ENCODE data around the gene ZNF326. TPM values are rescaled to one million over a fixed set of nuclear protein-coding genes. Genes with fewer than 3 reads are reported as not detected.
A peak's percentile ranks its signal among the peaks of the same experiment; 100 is the strongest.
"Not testable (repeated sequence)": the region's sequence is repeated elsewhere in the genome, so short reads cannot be mapped to it uniquely, and the experiment has no call there.

Gene ZNF326
- total and polyA plus RNA-seq, 2 of the 8 experiments (the other 6 are each of a cell fraction or from before 2014, with no cell fraction given): 12.2 to 30.6 TPM

DNA sequence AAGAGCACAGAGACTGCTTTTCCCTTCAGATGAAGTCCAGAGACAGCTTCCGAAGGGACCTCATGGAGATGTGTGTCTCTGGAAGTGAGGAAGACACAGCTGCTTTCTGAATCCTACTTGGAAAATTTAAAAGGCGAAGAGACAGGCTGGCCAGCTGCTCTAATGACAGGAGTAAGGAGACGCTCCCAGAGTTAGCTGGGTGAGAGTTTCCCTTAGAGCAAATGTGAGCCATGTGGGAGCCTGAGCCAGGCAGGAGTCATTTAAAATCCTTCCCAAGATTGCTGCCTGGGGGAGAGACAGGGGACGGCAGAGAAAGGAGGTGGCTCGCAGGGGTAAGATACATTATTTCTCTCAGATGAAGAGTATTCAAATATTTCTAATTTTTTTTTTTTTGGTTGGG, 53.1 kb downstream of the ZNF326 start (continued):
- TF ChIP-seq BCL11A (IDR thresholded peaks at IDR 0.05; ENCODE audit: low read depth in 2 of 2, low read length in 2 of 2): no peak
- TF ChIP-seq, protein P1, sequence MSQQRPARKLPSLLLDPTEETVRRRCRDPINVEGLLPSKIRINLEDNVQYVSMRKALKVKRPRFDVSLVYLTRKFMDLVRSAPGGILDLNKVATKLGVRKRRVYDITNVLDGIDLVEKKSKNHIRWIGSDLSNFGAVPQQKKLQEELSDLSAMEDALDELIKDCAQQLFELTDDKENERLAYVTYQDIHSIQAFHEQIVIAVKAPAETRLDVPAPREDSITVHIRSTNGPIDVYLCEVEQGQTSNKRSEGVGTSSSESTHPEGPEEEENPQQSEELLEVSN (IDR thresholded peaks at IDR 0.05): no peak
- TF ChIP-seq BACH1 (IDR thresholded peaks at IDR 0.05; ENCODE audit: low read length): no peak
- no peak for TF ChIP-seq EZH2 (IDR thresholded peaks at IDR 0.05; ENCODE audit: low read depth, low read length, severe bottlenecking)
- no peak for TF ChIP-seq TEAD4 (IDR thresholded peaks at IDR 0.05; ENCODE audit: low read depth, low read length)
- TF ChIP-seq CBX8 (IDR thresholded peaks at IDR 0.05; ENCODE audit: borderline replicate concordance, low read depth, low read length): no peak
- TF ChIP-seq KDM5A (IDR thresholded peaks at IDR 0.05; ENCODE audit: low read length): no peak

DNA sequence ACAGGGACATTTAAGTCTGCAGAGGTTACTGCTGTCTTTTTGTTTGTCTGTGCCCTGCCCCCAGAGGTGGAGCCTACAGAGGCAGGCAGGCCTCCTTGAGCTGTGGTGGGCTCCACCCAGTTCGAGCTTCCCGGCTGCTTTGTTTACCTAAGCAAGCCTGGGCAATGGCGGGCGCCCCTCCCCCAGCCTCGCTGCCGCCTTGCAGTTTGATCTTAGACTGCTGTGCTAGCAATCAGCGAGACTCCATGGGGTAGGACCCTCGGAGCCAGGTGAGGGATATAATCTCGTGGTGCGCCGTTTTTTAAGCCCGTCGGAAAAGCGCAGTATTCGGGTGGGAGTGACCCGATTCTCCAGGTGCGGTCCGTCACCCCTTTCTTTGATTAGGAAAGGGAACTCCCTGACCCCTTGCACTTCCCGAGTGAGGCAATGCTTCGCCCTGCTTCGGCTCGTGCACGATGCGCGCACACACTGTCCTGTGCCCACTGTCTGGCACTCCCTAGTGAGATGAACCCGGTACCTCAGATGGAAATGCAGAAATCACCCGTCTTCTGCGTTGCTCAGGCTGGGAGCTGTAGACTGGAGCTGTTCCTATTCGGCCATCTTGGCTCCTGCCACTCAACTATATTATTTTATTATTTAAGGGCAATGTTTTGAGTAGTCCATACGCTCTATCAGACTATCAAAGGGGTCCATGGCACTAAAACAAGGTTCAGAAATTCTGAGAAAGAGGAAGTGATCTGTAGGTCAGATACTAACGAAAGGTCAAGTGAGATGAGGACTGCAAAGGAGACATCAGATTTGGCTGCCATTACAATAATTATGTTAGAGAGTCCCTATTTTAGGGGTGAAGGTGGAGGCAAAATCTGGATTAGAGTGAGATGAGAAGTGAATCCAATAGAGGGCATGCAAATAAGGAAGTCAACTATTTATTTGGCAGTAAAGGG, 68.1 kb downstream of the ZNF326 start:
- H3K4me3 ChIP-seq (ENCODE audit: extremely low read depth in 1 of 4, insufficient read depth in 2 of 4, low read depth in 3 of 4, low read length in 4 of 4): not testable (repeated sequence)

More for the DNA sequence above, 68.1 kb downstream of the ZNF326 start:
- H2AFZ ChIP-seq (ENCODE audit: low read length); H2BK12ac ChIP-seq (ENCODE audit: low read depth, low read length); H4K8ac ChIP-seq (ENCODE audit: extremely low read depth, insufficient read depth, low read length); H3K79me1 ChIP-seq (ENCODE audit: low read depth, low read length); H2AK5ac ChIP-seq (ENCODE audit: low read depth, low read length); H3K18ac ChIP-seq (ENCODE audit: extremely low read depth, low read length); H4K20me1 ChIP-seq (replicated peaks in 1 of 2; ENCODE audit: control insufficient read depth in 1 of 2, insufficient read depth in 2 of 2, low read length in 2 of 2); H4K91ac ChIP-seq (replicated peaks; ENCODE audit: insufficient read length, low read length); H3K4ac ChIP-seq (replicated peaks; ENCODE audit: insufficient read length, low read depth, low read length); H3K23me2 ChIP-seq (ENCODE audit: low read depth, low read length); H2BK120ac ChIP-seq (replicated peaks; ENCODE audit: low read depth, low read length); H4K5ac ChIP-seq (ENCODE audit: insufficient read length, low read depth, low read length); H3K27ac ChIP-seq (ENCODE audit: low read depth, low read length); H3K23ac ChIP-seq (ENCODE audit: insufficient read length); FAIRE-seq; H3K14ac ChIP-seq (ENCODE audit: insufficient read length); H3K9ac ChIP-seq (replicated peaks in 1 of 4; ENCODE audit: extremely low read depth in 1 of 4, low read depth in 3 of 4, low read length in 3 of 4); H3K4me1 ChIP-seq (replicated peaks in 1 of 4; ENCODE audit: control insufficient read depth in 3 of 4, insufficient read depth in 4 of 4, low read length in 3 of 4); H3K27me3 ChIP-seq (replicated peaks in 1 of 4; ENCODE audit: control insufficient read depth in 3 of 4, extremely low read depth in 1 of 4, insufficient read depth in 3 of 4, low read length in 3 of 4); H3K79me2 ChIP-seq (ENCODE audit: control insufficient read depth in 1 of 2, insufficient read depth in 2 of 2, low read length in 2 of 2); H3K36me3 ChIP-seq (ENCODE audit: control insufficient read depth in 2 of 4, insufficient read depth in 4 of 4, low read length in 3 of 4); H3K56ac ChIP-seq (replicated peaks; ENCODE audit: insufficient read length, low read depth, low read length); H3K9me3 ChIP-seq (ENCODE audit: insufficient read depth in 2 of 2, low read depth in 1 of 2, low read length in 1 of 2); POLR2A ChIA-PET (ENCODE audit: partially characterized antibody): not testable (repeated sequence)
- Histone ChIP-seq H2BK15ac (ENCODE audit: low read length) (peak overlapping the region; percentile 92; the same call in 1 of the 2 replicates), H2BK5ac (ENCODE audit: low read depth, low read length) (peak overlapping the region; percentile 13; the same call in 1 of the 2 replicates), H3K4me2 (ENCODE audit: insufficient read depth in 1 of 2, low read depth in 2 of 2, low read length in 2 of 2) (peak overlapping the region; percentile 24 to 42; a peak in 3 of 4 replicates), H2BK20ac (ENCODE audit: low read length) (0 out of 2 replicates have a peak overlapping the region, but pooled peaks have one; percentile 40)
- CTCF ChIA-PET (ENCODE audit: partially characterized antibody): interaction anchor here (2.3 kb wide), 1 partner anchor 17 kb away, joined by 7 read pairs; no protein-coding TSS in a partner anchor
- DNase-seq (ENCODE audit: low read depth in 1 of 2, low spot score in 2 of 2): peak in 1 of 2 experiments; percentile 62
- 77% methylated on average over 25 of the region's 31 CpGs; no CpG with 5 or more reads in 1 of the 2 experiments for WGBS, 2 experiments (ENCODE audit: extremely low coverage in 1 of 2, insufficient coverage in 1 of 2, insufficient read length in 1 of 2, insufficient replicate concordance in 2 of 2, low coverage in 1 of 2, low lambda C conversion rate in 2 of 2, missing lambda C conversion rate in 1 of 2)

All from H1 (cell line).